Stomach (tissue), 4 donors: ENCODE measurements around the gene ERC2.

Experiments used
- EP300 ChIP-seq: sonication (generic); formaldehyde crosslinking; IDR thresholded peaks from one replicate; pipeline ENCODE4 v1.6.1; 2017; ENCODE audit warnings: antibody characterized with exemption
- TF ChIP-seq, protein P1 (sequence below), 7 experiments: fragments of 450-650 bp in 4 of 7; fragments of 200-600 bp in 3 of 7; sonication (generic) in 3 of 7; IDR thresholded peaks; one replicate each; pipeline ENCODE4 v1.5.1; 2016 to 2019; ENCODE audit warnings: antibody characterized with exemption in 7 of 7, control low read depth in 2 of 7, mild to moderate bottlenecking in 1 of 7

DNA sequence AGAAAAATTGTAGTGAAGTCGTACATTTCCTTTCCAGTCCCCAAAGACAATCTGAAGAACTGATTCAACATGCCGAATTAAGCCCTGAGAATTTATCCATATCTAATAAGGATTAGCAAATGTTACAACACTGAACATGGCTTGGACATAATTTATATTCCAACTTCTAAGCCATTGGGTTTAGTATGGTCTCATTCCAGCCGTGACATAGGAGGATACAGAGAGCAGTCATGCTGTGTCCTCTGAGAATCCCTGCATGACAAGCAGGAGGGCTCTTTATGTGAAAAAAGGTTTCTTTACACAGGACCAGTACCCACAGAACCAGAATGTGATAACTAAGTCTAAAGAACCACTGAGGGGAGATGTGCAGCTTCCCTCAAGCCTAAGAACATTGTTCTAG is 749.3 kb downstream of the ERC2 start:
- TF ChIP-seq, protein P1, sequence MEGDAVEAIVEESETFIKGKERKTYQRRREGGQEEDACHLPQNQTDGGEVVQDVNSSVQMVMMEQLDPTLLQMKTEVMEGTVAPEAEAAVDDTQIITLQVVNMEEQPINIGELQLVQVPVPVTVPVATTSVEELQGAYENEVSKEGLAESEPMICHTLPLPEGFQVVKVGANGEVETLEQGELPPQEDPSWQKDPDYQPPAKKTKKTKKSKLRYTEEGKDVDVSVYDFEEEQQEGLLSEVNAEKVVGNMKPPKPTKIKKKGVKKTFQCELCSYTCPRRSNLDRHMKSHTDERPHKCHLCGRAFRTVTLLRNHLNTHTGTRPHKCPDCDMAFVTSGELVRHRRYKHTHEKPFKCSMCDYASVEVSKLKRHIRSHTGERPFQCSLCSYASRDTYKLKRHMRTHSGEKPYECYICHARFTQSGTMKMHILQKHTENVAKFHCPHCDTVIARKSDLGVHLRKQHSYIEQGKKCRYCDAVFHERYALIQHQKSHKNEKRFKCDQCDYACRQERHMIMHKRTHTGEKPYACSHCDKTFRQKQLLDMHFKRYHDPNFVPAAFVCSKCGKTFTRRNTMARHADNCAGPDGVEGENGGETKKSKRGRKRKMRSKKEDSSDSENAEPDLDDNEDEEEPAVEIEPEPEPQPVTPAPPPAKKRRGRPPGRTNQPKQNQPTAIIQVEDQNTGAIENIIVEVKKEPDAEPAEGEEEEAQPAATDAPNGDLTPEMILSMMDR (IDR thresholded peaks at IDR 0.05) = no peak
- no peak for TF ChIP-seq EP300
